Non-pigmented ciliary epithelial cell (primary cell): Measurements from ENCODE around the gene ZNF148.

Experiments used
- DNase-seq: peaks from one replicate; pipeline ENCODE4 v3.0.0-alpha.2; 2010; ENCODE audit warnings: low read depth

ZNF148 gene

GRCh38 chr3:125189378-125190165, 185.6 kb downstream of the ZNF148 start:
- DNase-seq, result no peak

GRCh38 chr3:125188955-125189354, 186.2 kb downstream of the ZNF148 start:
- DNase-seq, result no peak

GRCh38 chr3:125187599-125187910, 187.6 kb downstream of the ZNF148 start:
- no peak for DNase-seq

GRCh38 chr3:125186800-125187598, 188.1 kb downstream of the ZNF148 start:
- no peak for DNase-seq

- DNase-seq, result no peak
Measured at GRCh38 chr3:125186261-125186787, 188.8 kb downstream of the ZNF148 start.

DNA sequence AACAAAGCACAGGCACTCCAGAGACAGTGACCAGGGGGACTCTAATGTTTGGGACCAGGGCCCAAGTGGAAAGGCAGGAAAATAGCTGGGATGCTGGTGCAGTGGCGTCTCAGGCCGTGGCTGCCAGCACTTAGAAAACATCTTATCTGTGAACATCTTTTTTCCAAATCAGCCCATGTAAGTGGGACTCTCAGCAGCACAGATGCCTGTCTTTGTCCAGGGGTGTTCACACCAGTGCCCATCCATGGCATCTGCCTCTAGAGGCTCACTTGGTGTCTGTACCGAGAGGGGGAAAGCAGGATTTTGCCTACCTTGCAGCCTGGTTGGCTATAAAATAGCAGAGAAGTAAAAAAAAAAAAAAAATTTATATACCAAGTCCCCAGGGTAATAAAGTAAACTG, 189.3 kb downstream of the ZNF148 start:
- DNase-seq, result no peak

DNA sequence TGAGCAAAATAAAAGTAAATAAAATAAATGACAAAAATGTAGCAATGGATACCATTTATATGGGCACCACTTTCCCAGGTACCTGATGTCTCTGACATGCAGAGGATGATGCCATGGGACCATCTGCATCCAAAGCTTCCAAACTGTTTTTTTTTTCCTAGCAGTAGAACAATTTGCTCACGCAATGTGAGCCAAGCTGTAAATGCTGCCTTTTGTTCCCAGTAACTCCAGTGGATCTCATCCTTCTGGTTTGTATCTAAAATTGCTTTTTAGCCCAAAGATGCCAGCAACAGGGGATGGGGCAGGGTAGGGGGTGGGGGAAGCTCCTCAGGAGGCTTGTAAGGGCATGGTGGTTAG, 195.3 kb downstream of the ZNF148 start:
- no peak for DNase-seq

DNA sequence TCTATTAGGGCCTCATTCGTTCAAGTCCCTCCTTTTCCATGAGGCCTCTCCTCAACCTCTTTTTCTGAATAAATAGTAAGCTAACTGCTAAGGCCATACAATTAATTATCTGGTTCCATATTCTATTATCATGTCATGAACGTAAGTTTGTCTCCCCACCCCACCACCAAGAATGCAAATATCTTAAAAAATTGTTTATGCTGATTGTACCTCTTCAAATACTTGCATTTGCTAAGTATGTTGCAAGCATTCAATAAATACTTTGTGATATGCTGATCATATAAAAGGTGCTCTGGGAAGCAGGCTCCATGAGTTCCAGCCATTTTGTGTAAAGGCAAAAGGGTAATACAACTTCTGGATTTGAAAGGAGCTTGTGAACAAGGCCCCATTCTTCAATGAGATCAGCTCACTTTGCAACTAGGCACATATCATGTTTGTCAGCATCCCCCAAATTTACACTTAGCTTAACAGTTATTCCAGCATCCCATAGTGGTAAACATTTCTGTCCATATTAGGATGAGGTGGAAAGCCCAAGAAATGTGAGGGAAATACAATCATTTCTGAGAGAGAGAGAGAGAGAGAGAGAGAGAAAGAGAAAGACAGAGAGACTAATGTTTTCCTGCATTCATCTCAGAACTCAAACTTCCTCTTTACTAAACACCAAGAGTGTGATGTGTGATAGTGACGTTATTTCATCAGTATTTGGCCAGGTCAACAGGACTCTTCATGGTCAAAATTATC, 195.8 kb downstream of the ZNF148 start:
- no peak for DNase-seq

DNA sequence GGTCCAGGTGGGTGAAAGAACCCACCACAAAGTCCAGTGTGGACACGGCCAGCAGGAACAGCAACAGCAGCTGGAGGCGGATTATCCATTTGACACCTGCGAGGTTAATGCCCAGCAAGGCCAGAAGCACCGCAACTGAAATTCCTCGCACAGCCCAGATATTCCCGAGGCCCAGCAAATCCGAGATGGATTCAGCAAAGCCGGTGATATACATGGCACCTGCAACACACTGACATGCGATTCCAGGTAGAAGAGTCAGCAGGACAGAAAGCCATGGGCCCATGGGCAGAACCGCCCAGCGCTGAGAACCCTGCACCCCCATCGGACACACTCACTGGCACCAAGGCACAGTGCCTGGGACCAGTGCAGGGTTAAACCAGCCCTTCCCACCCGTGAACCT, 197.4 kb downstream of the ZNF148 start:
- no peak for DNase-seq
